K562 (cell line): ENCODE results near the gene IL27RA. TPM values are rescaled to one million over a fixed set of nuclear protein-coding genes. Genes with fewer than 3 reads are reported as not detected.

Experiments used
- ATF7 ChIP-seq: fragments of 450-650 bp; IDR thresholded peaks from 2 replicates; pipeline ENCODE4 v1.7.1; 2014; ENCODE audit warnings: mild to moderate bottlenecking, moderate library complexity
- CCNT2 ChIP-seq: IDR thresholded peaks from 2 replicates; pipeline ENCODE4 v1.6.1; 2011; ENCODE audit warnings: borderline replicate concordance, low read depth, mild to moderate bottlenecking, moderate library complexity, mixed read lengths, low read length; ENCODE audit not compliant: insufficient read length; ENCODE audit errors: extremely low read depth
- E2F4 ChIP-seq: sonication (generic); formaldehyde crosslinking; IDR thresholded peaks from 2 replicates; pipeline ENCODE4 v1.8.0; 2022; ENCODE audit warnings: mild to moderate bottlenecking, low read depth, missing genetic modification reagents
- FUS ChIP-seq: fragments of 200-400 bp; formaldehyde crosslinking; optimal IDR thresholded peaks from 2 replicates; pipeline ENCODE3; 2017; ENCODE audit warnings: low read depth, low read length
- GABPB2 ChIP-seq: fragments of 250-450 bp; sonication (Bioruptor Pico); conservative IDR thresholded peaks from 2 replicates; pipeline ENCODE4 v1.5.1; 2021; ENCODE audit warnings: mild to moderate bottlenecking
- HCFC1 ChIP-seq: IDR thresholded peaks from 2 replicates; pipeline ENCODE4 v1.6.1; 2012; ENCODE audit warnings: low read depth, low read length, improper control_type of control experiment
- KLF13 ChIP-seq: fragments of 450-650 bp; IDR thresholded peaks from 2 replicates; pipeline ENCODE4 v1.6.1; 2016; ENCODE audit warnings: missing genetic modification characterization, low read depth, mild to moderate bottlenecking, missing compliant biosample characterization, moderate library complexity, borderline replicate concordance
- NKRF ChIP-seq: fragments of 450-650 bp; IDR thresholded peaks from 2 replicates; pipeline ENCODE4 v1.6.1; 2016; ENCODE audit warnings: borderline replicate concordance
- NR2C1 ChIP-seq, 2 experiments: fragments of 450-650 bp; IDR thresholded peaks; 2 replicates each; pipeline ENCODE4 v1.6.1; 2017; ENCODE audit warnings: mild to moderate bottlenecking in 2 of 2, antibody characterized with exemption in 1 of 2, inconsistent platforms in 1 of 2, missing compliant biosample characterization in 1 of 2, missing genetic modification characterization in 1 of 2
- POLR2G ChIP-seq: fragments of 200-400 bp; formaldehyde crosslinking; IDR thresholded peaks from 2 replicates; pipeline ENCODE4 v1.6.1; 2017; ENCODE audit warnings: low read depth, mild to moderate bottlenecking, antibody characterized with exemption, low read length, moderate library complexity
- PRPF4 ChIP-seq: fragments of 200-400 bp; formaldehyde crosslinking; IDR thresholded peaks from one replicate; pipeline ENCODE4 v1.6.1; 2017; ENCODE audit warnings: low read length, low read depth, mild to moderate bottlenecking; ENCODE audit not compliant: insufficient read depth, poor library complexity, severe bottlenecking
- SMARCA4 ChIP-seq: fragments of 450-650 bp; IDR thresholded peaks from 2 replicates; pipeline ENCODE4 v1.6.1; 2016
- SMC3 ChIP-seq: conservative IDR thresholded peaks from 2 replicates; pipeline ENCODE4 v1.6.1; 2011; ENCODE audit warnings: low read depth, low read length, improper control_type of control experiment; ENCODE audit not compliant: insufficient read depth
- SRSF9 ChIP-seq: fragments of 200-400 bp; formaldehyde crosslinking; IDR thresholded peaks from 2 replicates; pipeline ENCODE4 v1.6.1; 2017; ENCODE audit warnings: low read depth, low read length, borderline replicate concordance
- TAF1 ChIP-seq: IDR thresholded peaks from 2 replicates; pipeline ENCODE4 v1.6.1; 2011; ENCODE audit warnings: mild to moderate bottlenecking, low read length, moderate library complexity; ENCODE audit not compliant: insufficient read depth, control insufficient read depth, severe bottlenecking; ENCODE audit errors: extremely low read depth
- USF1 ChIP-seq: sonication (generic); formaldehyde crosslinking; IDR thresholded peaks from 2 replicates; pipeline ENCODE4 v1.9.0; 2022; ENCODE audit warnings: mild to moderate bottlenecking, missing genetic modification reagents
- ZBTB34 ChIP-seq: fragments of 250-450 bp; sonication (Bioruptor Pico); IDR thresholded peaks from 2 replicates; pipeline ENCODE4 v1.8.0; 2021; ENCODE audit warnings: mild to moderate bottlenecking, moderate library complexity
- ZFP91 ChIP-seq: sonication (generic); formaldehyde crosslinking; IDR thresholded peaks from 2 replicates; pipeline ENCODE4 v1.8.0; 2022; ENCODE audit warnings: mild to moderate bottlenecking, missing genetic modification reagents
- ZNF224 ChIP-seq: sonication (generic); formaldehyde crosslinking; IDR thresholded peaks from 2 replicates; pipeline ENCODE4 v1.8.0; 2022; ENCODE audit warnings: mild to moderate bottlenecking, missing genetic modification reagents
- ZSCAN29 ChIP-seq: fragments of 450-650 bp; IDR thresholded peaks from 2 replicates; pipeline ENCODE4 v1.6.1; 2017
- polyA plus RNA-seq, 8 experiments: library from polyadenylated mRNA; depleted of rRNA in 4 of 8; stranded (reverse) in 5 of 8; unstranded in 3 of 8; fragments of >200 nt; fragmentation: Nextera tagmentation in 2 of 8; fragmentation: Illumina TruSeq in 1 of 8; extraction: Ambion mirVana in 2 of 8; extraction: Trizol in 1 of 8; gene quantifications; 2 replicates each; pipeline versions ENCODE4 v1.2.1 to v1.2.3, GENCODE V29; 2011 to 2014; ENCODE audit warnings: inconsistent platforms in 1 of 8, missing spikeins in 1 of 8
- total RNA-seq, 7 experiments: library from RNA; depleted of rRNA in 6 of 7; stranded (reverse); fragments of >200 nt in 6 of 7; fragmentation: Illumina TruSeq in 2 of 7; extraction: Trizol in 2 of 7; gene quantifications; 2 replicates each; pipeline versions ENCODE4 v1.2.1 to v1.2.3, GENCODE V29; 2011 to 2021; ENCODE audit warnings: low replicate concordance in 1 of 7

Gene IL27RA
- total and polyA plus RNA-seq, 9 of the 15 experiments (the other 6 are each of a cell fraction or from before 2014, with no cell fraction given), result 1.9 to 15.9 (median 12.0) TPM

- TF ChIP-seq TAF1, result peak; percentile 73
- TF ChIP-seq CCNT2, result peak; percentile 45
- peak; percentile 93 for TF ChIP-seq KLF13 (tag)
- no peak for TF ChIP-seq ZBTB34
- TF ChIP-seq ATF7, result peak; percentile 87
- no peak for TF ChIP-seq ZNF224 (CRISPR knock-in tag)
- TF ChIP-seq SRSF9, result no peak
- no peak for TF ChIP-seq GABPB2 (CRISPR knock-in tag)
- no peak for TF ChIP-seq USF1 (CRISPR knock-in tag)
- peak; percentile 95 for TF ChIP-seq HCFC1
- TF ChIP-seq NR2C1 (IDR thresholded peaks at IDR 0.05), result peak; percentile 100
- TF ChIP-seq NR2C1 (tag; IDR thresholded peaks at IDR 0.05), result peak; percentile 100
- TF ChIP-seq SMC3, result no peak
- no peak for TF ChIP-seq ZSCAN29
- no peak for TF ChIP-seq NKRF
- TF ChIP-seq ZFP91 (CRISPR knock-in tag), result no peak
- no peak for TF ChIP-seq FUS
- no peak for TF ChIP-seq SMARCA4
- no peak for TF ChIP-seq E2F4 (CRISPR knock-in tag)
- TF ChIP-seq POLR2G, result peak; percentile 93
- TF ChIP-seq PRPF4, result no peak
Measured at GRCh38 chr19:14080887-14081796, 49.6 kb downstream of the IL27RA start (continued).
